SK-N-MC (cell line): ENCODE measurements around the gene PDCD4.

Experiments
- EZH2 ChIP-seq: fragments of 200-600 bp; sonication (generic); IDR thresholded peaks from one replicate; pipeline ENCODE4 v1.6.1; 2017; ENCODE audit warnings: antibody characterized with exemption
- FOXP2 ChIP-seq: optimal IDR thresholded peaks from 2 replicates; pipeline ENCODE3; 2011; ENCODE audit warnings: mild to moderate bottlenecking, moderate library complexity; ENCODE audit not compliant: insufficient read depth; ENCODE audit errors: extremely low read length, control extremely low read depth
- POLR2AphosphoS5 ChIP-seq: IDR thresholded peaks from 2 replicates; pipeline ENCODE4 v1.6.1; 2012; ENCODE audit warnings: mild to moderate bottlenecking, low read depth, low read length, borderline replicate concordance

- TF ChIP-seq POLR2AphosphoS5 (no peak), EZH2 (no peak), FOXP2 (no peak)
These were observed 18.8 kb upstream of the PDCD4 start for GRCh38 chr10:110852947-110853346.
